C4-2B (cell line): Measurements from ENCODE around the gene MBD6.

Experiments used
- CTCF ChIP-seq: fragments of 450-650 bp; conservative IDR thresholded peaks from 2 replicates; pipeline ENCODE4 v1.5.1; 2017; ENCODE audit warnings: mild to moderate bottlenecking
- ZFX ChIP-seq: fragments of 450-650 bp; IDR thresholded peaks from 2 replicates; pipeline ENCODE4 v1.6.1; 2017

DNA sequence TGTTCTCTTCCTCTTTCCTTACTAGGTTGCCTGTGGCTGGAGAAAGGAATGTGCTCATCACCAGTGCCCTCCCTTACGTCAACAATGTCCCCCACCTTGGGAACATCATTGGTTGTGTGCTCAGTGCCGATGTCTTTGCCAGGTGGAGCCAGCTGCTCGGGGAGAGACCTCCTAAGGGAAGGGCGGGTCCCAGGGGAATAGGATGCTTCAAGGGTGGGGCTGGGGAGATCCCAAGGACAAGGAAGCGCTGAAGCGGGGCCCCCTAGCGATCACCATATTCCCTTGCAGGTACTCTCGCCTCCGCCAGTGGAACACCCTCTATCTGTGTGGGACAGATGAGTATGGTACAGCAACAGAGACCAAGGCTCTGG is 24.5 kb upstream of the MBD6 start:
- TF ChIP-seq CTCF (no peak), ZFX (no peak)
